Fibroblast of the aortic adventitia (primary cell): ENCODE results near the gene ALPK3. TPM values are rescaled to one million over a fixed set of nuclear protein-coding genes. Genes with fewer than 3 reads are reported as not detected.
A peak's percentile ranks its signal among the peaks of the same experiment; 100 is the strongest.

ENCODE experiments used
- DNase-seq: peaks from one replicate; pipeline ENCODE4 v3.0.0-alpha.2; 2010; ENCODE audit warnings: low read depth
- H3K4me3 ChIP-seq: 2 replicates; pipeline ENCODE4 v1.5.1; 2011; ENCODE audit warnings: low read depth, mild to moderate bottlenecking, control low read depth, low read length, moderate library complexity
- CTCF ChIP-seq: IDR thresholded peaks from 2 replicates; pipeline ENCODE4 v1.5.1; 2011; ENCODE audit warnings: mild to moderate bottlenecking, low read length, control low read depth, inconsistent platforms; ENCODE audit not compliant: insufficient read depth
- total RNA-seq: library from RNA; depleted of rRNA; stranded (reverse); fragments of >200 nt; gene quantifications from 2 replicates; pipeline ENCODE4 v1.2.3, GENCODE V29; 2012; ENCODE audit warnings: low replicate concordance

Gene ALPK3
- total RNA-seq, 1 donor, result 0.18 TPM

- no peak for DNase-seq
- TF ChIP-seq CTCF, result no peak
- H3K4me3 ChIP-seq, result no peak overlapping the region
These were observed 3.2 kb upstream of the ALPK3 start for GRCh38 chr15:84813931-84814330.

GRCh38 chr15:84814916-84815315 is 2.2 kb upstream of the ALPK3 start:
- no peak overlapping the region for H3K4me3 ChIP-seq
- no peak for DNase-seq
- no peak for TF ChIP-seq CTCF

GRCh38 chr15:84817466-84818081 is 418 bp downstream of the ALPK3 start:
- TF ChIP-seq CTCF, result no peak
- DNase-seq, result no peak
- H3K4me3 ChIP-seq, result no peak overlapping the region

- H3K4me3 ChIP-seq, result no peak overlapping the region
- peak; percentile 22 for DNase-seq
- TF ChIP-seq CTCF, result peak; percentile 7
These were observed 1.3 kb downstream of the ALPK3 start for GRCh38 chr15:84818261-84819131.

- DNase-seq, result no peak
- no peak for TF ChIP-seq CTCF
- no peak overlapping the region for H3K4me3 ChIP-seq
These were observed 2.2 kb downstream of the ALPK3 start for GRCh38 chr15:84819291-84819768.

- DNase-seq, result no peak
- no peak overlapping the region for H3K4me3 ChIP-seq
- no peak for TF ChIP-seq CTCF
These were observed 2.6 kb downstream of the ALPK3 start for GRCh38 chr15:84819791-84820190.
